LoVo (cell line): ENCODE results near the gene OPRD1.

ENCODE experiments used
- DNase-seq: peaks from one replicate; pipeline ENCODE4 v3.0.0-alpha.2; 2016; ENCODE audit warnings: low spot score

Gene OPRD1

GRCh38 chr1:28910379-28911115, 98.6 kb downstream of the OPRD1 start:
- DNase-seq, result no peak

DNA sequence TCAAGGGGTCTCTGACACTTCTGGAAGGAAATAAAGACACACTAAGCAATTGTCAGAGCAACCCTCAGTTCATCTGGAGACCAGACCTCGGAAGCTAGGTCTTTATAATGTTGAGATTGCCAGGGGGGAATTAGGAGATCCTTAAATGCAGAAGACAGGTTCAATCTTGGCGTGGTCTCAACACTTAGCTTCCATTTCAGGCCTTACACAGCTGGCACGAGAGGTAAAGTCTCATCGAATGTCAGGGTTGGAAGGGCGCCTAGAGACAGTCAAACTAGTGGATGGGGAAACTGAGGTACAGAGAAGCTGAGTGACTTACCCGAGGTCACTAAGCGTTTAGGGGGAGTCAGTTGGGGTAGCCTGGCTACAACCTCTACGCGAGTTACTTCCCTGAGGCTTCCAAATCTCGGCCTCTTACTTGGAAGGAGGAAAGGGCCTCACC, 101.8 kb downstream of the OPRD1 start:
- DNase-seq, result no peak

DNA sequence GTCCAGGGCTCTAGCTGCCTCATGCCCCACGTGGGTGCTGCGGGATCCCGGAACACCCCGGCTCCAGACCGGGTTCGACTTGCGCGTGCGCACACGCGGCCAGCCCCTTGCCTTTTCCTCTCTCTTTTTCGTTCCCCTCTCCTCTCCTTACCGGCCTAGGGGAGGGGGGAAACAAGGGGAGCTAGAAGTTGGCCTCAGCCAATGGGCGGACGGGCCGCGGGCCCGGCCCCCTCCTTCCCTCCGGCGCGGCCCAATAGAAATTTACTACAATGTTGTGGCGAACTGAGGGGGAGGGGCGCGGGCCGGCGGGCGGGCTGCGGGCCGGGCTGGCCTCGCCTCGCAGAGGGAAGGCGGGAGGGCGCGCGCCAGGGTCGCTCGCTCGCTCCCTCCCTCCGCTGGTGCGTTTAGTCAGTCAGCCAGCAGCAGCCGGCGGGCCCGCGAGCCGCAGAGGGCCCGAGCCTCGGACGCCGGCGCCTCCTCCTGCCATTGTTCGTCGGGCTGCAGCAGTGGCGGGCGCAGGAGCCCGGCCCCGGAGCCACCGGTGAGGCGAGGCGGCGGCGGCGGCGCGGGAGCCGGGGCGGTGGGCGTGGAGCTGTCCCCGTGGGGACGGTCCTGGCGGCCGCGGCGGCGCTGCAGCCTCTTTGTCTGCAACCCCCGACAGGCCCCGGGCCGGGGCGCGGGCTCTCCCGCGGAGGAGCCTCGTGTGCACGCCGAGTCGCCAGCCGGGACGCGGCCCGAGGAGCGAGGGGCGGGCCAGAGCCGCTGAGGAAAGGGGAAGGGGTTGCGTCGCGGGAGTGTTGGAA, 102.5 kb downstream of the OPRD1 start, which contains the start of gene EPB41:
TSS of gene EPB41 (plus strand) at position 342 of the 803 bp plus-strand sequence. CDS start 72,869 bp downstream, outside the sequence.
- DNase-seq, result peak; percentile 91

DNA sequence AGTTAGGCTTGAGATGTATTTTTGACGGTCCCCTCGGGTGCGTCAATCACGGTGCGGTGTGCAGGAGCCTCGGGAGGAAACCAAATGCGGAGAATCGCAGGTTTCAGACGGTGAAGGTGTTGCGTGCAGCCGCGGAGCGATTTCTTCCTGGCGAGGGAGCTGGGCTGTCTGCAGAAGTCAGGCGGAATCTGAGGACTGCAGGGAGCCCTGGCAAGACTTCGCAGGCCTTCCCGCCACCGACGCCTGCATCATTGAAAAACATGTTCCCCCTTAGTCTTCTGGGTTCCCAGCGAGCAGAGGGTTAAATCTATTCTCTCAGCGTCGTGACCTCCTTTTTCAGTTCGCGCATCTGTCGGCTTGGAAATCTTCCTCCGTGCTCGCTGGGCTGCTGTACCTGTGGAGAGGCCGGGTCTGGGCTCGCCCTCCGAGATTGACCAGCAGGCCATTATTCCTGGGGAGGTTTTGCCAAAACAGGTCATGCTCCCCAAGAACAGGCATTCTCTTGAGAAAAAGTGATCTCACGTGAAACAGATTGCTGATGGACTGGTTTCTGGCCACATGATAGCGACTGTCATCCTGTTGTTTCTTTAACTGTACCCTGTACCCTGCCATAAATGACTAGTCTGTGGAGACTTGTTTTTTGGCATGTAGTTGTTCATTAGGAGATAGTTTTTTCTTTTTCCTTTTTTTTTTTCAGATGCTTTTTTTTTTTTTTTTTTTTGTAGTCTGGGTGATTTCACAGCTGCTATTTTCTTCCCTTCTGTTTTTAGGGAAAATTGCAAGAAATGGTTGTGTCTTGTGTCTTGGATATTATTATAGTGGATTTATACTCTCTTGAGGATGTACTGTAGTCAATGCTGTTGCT, 103.3 kb downstream of the OPRD1 start:
- peak; percentile 48 for DNase-seq

DNA sequence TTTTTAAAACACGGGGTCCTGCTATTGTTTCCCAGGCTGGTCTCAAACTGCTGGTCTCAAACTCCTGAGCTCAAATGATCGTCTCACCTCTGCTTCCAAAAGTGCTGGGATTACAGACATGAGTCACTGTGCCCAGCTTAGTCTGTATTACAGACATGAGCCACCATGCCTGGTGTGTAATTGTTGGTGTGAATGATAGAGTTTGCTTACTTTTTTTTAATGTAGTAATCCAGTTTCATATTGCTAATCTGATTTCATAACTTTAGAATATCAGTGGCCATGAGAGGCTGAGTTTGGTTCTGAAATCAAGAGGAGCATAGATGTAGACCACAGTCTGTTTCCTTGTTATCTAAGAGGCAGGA, 105.8 kb downstream of the OPRD1 start:
- no peak for DNase-seq
